T1000 (cell line): Measurements from ENCODE around the gene BRME1.

Source experiments
- DNase-seq: peaks from one replicate; lab custom pipeline; 2025; ENCODE audit warnings: mixed read lengths; lab: John Stamatoyannopoulos, UW

The BRME1 gene

GRCh38 chr19:13844130-13844631, 61.7 kb downstream of the BRME1 start:
- no peak for DNase-seq

GRCh38 chr19:13843104-13843921, 62.6 kb downstream of the BRME1 start:
- peak; percentile 29 for DNase-seq

GRCh38 chr19:13842291-13843103, 63.4 kb downstream of the BRME1 start:
- peak; percentile 63 for DNase-seq

- no peak for DNase-seq
These were observed 64.0 kb downstream of the BRME1 start for GRCh38 chr19:13841962-13842290.

- DNase-seq = no peak
These were observed 64.6 kb downstream of the BRME1 start for GRCh38 chr19:13841086-13841961.

- DNase-seq = peak; percentile 67
These were observed 65.4 kb downstream of the BRME1 start for GRCh38 chr19:13840305-13841085.

GRCh38 chr19:13839938-13840304, 66.0 kb downstream of the BRME1 start:
- DNase-seq = peak; percentile 66

- DNase-seq = peak; percentile 71
These were observed 66.6 kb downstream of the BRME1 start for GRCh38 chr19:13839130-13839937.

GRCh38 chr19:13838435-13839129, 67.3 kb downstream of the BRME1 start:
- no peak for DNase-seq

- no peak for DNase-seq
These were observed 69.9 kb downstream of the BRME1 start for GRCh38 chr19:13835791-13836723.

- no peak for DNase-seq
These were observed 71.5 kb downstream of the BRME1 start for GRCh38 chr19:13834244-13835069.

GRCh38 chr19:13833330-13834243, 72.3 kb downstream of the BRME1 start:
- peak; percentile 83 for DNase-seq
